ENCODE data around the gene EFNA1. TPM values are rescaled to one million over a fixed set of nuclear protein-coding genes. Genes with fewer than 3 reads are reported as not detected.

The EFNA1 gene
- total RNA-seq, 1 experiment from 2014 or later = 49.9 TPM

GRCh38 chr1:155079210-155079486 lies 48.5 kb upstream of the EFNA1 start:
- Histone ChIP-seq H3K4me1 (ENCODE audit: insufficient read depth, low read length) (peaks cover 62% of the 10 kb centered on the region), H3K27ac (ENCODE audit: low read length) (no peak overlapping the region), H3K9me2 (replicated peaks; ENCODE audit: low read length) (no peaks in the 10 kb centered on the region), H3K9ac (ENCODE audit: low read length) (no peak overlapping the region), H3K4me2 (ENCODE audit: low read length) (peak overlapping the region; percentile 80), H3K79me2 (ENCODE audit: low read length) (no peaks in the 10 kb centered on the region), H3K4me3 (ENCODE audit: low read length) (peak overlapping the region; percentile 71), H4K20me1 (ENCODE audit: low read length) (no peaks in the 10 kb centered on the region), H2AFZ (ENCODE audit: low read length) (peak overlapping the region; percentile 80), H3K36me3 (ENCODE audit: low read depth, low read length) (no peaks in the 10 kb centered on the region), H3F3A (ENCODE audit: low read length, unreplicated experiment) (no peaks in the 10 kb centered on the region), H3K27me3 (ENCODE audit: low read length) (peaks cover 44% of the 10 kb centered on the region), H3K9me3 (ENCODE audit: low read length) (no peaks in the 10 kb centered on the region)
- DNase-seq = no peak
- no peak for TF ChIP-seq EZH2phosphoT487 (IDR thresholded peaks at IDR 0.05; ENCODE audit: borderline replicate concordance, low read length)
- TF ChIP-seq EZH2 (IDR thresholded peaks at IDR 0.05; ENCODE audit: low read length, unreplicated experiment) = peak; percentile 82
- intact Hi-C loops (cut with micrococcal nuclease) = no loop called here
- ChIA-PET CTCF (interaction anchor here (0.6 to 1.0 kb wide), 2 partner anchors 17 to 35 kb away, joined by 3 read pairs; no protein-coding TSS in a partner anchor), POLR2A (ENCODE audit: unreplicated experiment) (no interaction called here)
- ATAC-seq = no peak
- no TSS peak for BruUV-seq (replicated peaks)

GRCh38 chr1:155079487-155080311 lies 48.0 kb upstream of the EFNA1 start:
- TF ChIP-seq EZH2 (IDR thresholded peaks at IDR 0.05; ENCODE audit: low read length, unreplicated experiment) (no peak), CTCF (conservative IDR thresholded peaks at IDR 0.05; ENCODE audit: low read depth, low read length) (no peak)
- Histone ChIP-seq H3K27ac (ENCODE audit: low read length) (no peak overlapping the region), H3K27me3 (ENCODE audit: low read length) (peaks cover 44% of the 10 kb centered on the region), H3K4me1 (ENCODE audit: insufficient read depth, low read length) (peaks cover 66% of the 10 kb centered on the region), H4K20me1 (ENCODE audit: low read length) (no peaks in the 10 kb centered on the region), H3K4me3 (ENCODE audit: low read length) (peak overlapping the region; percentile 71), H3F3A (ENCODE audit: low read length, unreplicated experiment) (no peaks in the 10 kb centered on the region), H2AFZ (ENCODE audit: low read length) (peak overlapping the region; percentile 80), H3K9me3 (ENCODE audit: low read length) (no peaks in the 10 kb centered on the region), H3K79me2 (ENCODE audit: low read length) (no peaks in the 10 kb centered on the region), H3K4me2 (ENCODE audit: low read length) (peak overlapping the region; percentile 80), H3K9me2 (replicated peaks; ENCODE audit: low read length) (no peaks in the 10 kb centered on the region), H3K9ac (ENCODE audit: low read length) (no peak overlapping the region), H3K36me3 (ENCODE audit: low read depth, low read length) (no peaks in the 10 kb centered on the region)
- DNase-seq (no peak), ATAC-seq (no peak; the same call in 1 of the 2 replicates)
- intact Hi-C loops (cut with micrococcal nuclease) = no loop called here
- ChIA-PET POLR2A (ENCODE audit: unreplicated experiment) (no interaction called here), CTCF (no interaction called here)
- BruUV-seq (replicated peaks) = no TSS peak

GRCh38 chr1:155080312-155081228 lies 47.1 kb upstream of the EFNA1 start:
- Histone ChIP-seq H3K4me2 (ENCODE audit: low read length) (peak overlapping the region; percentile 80), H3K27me3 (ENCODE audit: low read length) (peaks cover 44% of the 10 kb centered on the region), H3K36me3 (ENCODE audit: low read depth, low read length) (no peaks in the 10 kb centered on the region), H3K9me3 (ENCODE audit: low read length) (no peaks in the 10 kb centered on the region), H4K20me1 (ENCODE audit: low read length) (no peaks in the 10 kb centered on the region), H2AFZ (ENCODE audit: low read length) (peak overlapping the region; percentile 74), H3K9ac (ENCODE audit: low read length) (no peak overlapping the region), H3F3A (ENCODE audit: low read length, unreplicated experiment) (no peaks in the 10 kb centered on the region), H3K79me2 (ENCODE audit: low read length) (no peaks in the 10 kb centered on the region), H3K9me2 (replicated peaks; ENCODE audit: low read length) (no peaks in the 10 kb centered on the region), H3K27ac (ENCODE audit: low read length) (no peak overlapping the region), H3K4me3 (ENCODE audit: low read length) (peak overlapping the region; percentile 71), H3K4me1 (ENCODE audit: insufficient read depth, low read length) (peaks cover 69% of the 10 kb centered on the region)
- no peak for ATAC-seq
- BruUV-seq (replicated peaks) = no TSS peak
- DNase-seq = peak; percentile 30
- 0 out of 2 replicates have a peak, but pooled peaks have one; percentile 28 for TF ChIP-seq EZH2phosphoT487 (IDR thresholded peaks at IDR 0.05; ENCODE audit: borderline replicate concordance, low read length)
- TF ChIP-seq CTCF (conservative IDR thresholded peaks at IDR 0.05; ENCODE audit: low read depth, low read length) = no peak
- intact Hi-C loops (cut with micrococcal nuclease) = no loop called here
- POLR2A ChIA-PET (ENCODE audit: unreplicated experiment) = no interaction called here
- CTCF ChIA-PET = no interaction called here

All from PC-3 (cell line).